Measurements from ENCODE around the gene EN1.

EN1 gene

GRCh38 chr2:118854507-118855345, 7.3 kb upstream of the EN1 start:
- peaks cover 100% of the 10 kb centered on the region for H3K27me3 ChIP-seq (ENCODE audit: insufficient read depth, low read depth, severe bottlenecking)
- TF ChIP-seq CTCF (IDR thresholded peaks at IDR 0.05; ENCODE audit: low read depth, low read length) = no peak
- no peaks in the 10 kb centered on the region for H3K9me3 ChIP-seq (ENCODE audit: severe bottlenecking)
- H3K36me3 ChIP-seq = no peaks in the 10 kb centered on the region
- no peak for DNase-seq
- H3K27ac ChIP-seq = no peak overlapping the region
- no peak overlapping the region for H3K4me3 ChIP-seq (ENCODE audit: low read depth, low read length)

DNA sequence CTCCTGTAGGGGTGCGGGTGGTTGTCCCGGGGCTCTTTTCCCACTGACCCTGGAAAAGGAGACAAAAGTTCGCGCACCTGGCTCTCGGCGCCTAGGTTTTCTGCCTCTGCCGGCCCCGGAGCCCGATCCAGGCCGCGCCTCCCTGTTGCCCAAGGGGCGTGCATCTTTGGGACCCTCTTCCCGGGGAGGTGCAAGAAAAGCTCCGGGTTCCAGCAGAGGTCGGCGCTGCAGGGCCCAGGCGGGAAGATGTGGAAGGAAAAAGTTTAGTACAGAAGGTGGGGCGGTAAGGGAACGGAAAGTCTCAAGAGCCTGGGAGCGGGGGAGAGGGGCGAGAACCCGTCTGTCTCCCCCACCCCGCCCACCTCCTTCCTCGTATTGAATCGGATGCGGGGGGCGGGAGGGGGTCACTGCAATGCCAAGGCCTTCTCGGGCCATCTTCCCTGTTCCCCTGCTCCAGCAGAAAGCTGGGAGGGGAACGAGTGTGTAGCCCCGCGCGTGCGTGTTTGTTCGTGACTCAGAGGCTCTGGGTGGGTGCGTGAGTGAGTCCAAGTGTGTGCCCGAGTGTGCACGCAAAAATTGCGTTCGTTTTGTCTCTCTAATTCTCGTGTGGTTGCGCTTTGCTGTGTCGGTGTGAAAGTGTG, 6.3 kb upstream of the EN1 start:
- Histone ChIP-seq H3K4me3 (ENCODE audit: low read depth, low read length) (no peak overlapping the region), H3K9me3 (ENCODE audit: severe bottlenecking) (no peaks in the 10 kb centered on the region), H3K27ac (no peak overlapping the region), H3K27me3 (ENCODE audit: insufficient read depth, low read depth, severe bottlenecking) (peaks cover 100% of the 10 kb centered on the region), H3K36me3 (no peaks in the 10 kb centered on the region)
- TF ChIP-seq CTCF (IDR thresholded peaks at IDR 0.05; ENCODE audit: low read depth, low read length) = no peak
- no peak for DNase-seq

- H3K9me3 ChIP-seq (ENCODE audit: severe bottlenecking) = no peaks in the 10 kb centered on the region
- no peak for TF ChIP-seq CTCF (IDR thresholded peaks at IDR 0.05; ENCODE audit: low read depth, low read length)
- H3K27me3 ChIP-seq (ENCODE audit: insufficient read depth, low read depth, severe bottlenecking) = peaks cover 100% of the 10 kb centered on the region
- DNase-seq = no peak
- H3K27ac ChIP-seq = no peak overlapping the region
- H3K36me3 ChIP-seq = no peaks in the 10 kb centered on the region
- H3K4me3 ChIP-seq (ENCODE audit: low read depth, low read length) = no peak overlapping the region
Measured at GRCh38 chr2:118853129-118853640, 5.7 kb upstream of the EN1 start.

- Histone ChIP-seq H3K27ac (no peak overlapping the region), H3K27me3 (ENCODE audit: insufficient read depth, low read depth, severe bottlenecking) (peaks cover 100% of the 10 kb centered on the region), H3K9me3 (ENCODE audit: severe bottlenecking) (no peaks in the 10 kb centered on the region), H3K36me3 (no peaks in the 10 kb centered on the region), H3K4me3 (ENCODE audit: low read depth, low read length) (no peak overlapping the region)
- TF ChIP-seq CTCF (IDR thresholded peaks at IDR 0.05; ENCODE audit: low read depth, low read length) = no peak
- no peak for DNase-seq
Measured at GRCh38 chr2:118852605-118853128, 5.2 kb upstream of the EN1 start.

- Histone ChIP-seq H3K36me3 (no peaks in the 10 kb centered on the region), H3K27me3 (ENCODE audit: insufficient read depth, low read depth, severe bottlenecking) (peaks cover 95% of the 10 kb centered on the region), H3K27ac (no peak overlapping the region), H3K4me3 (ENCODE audit: low read depth, low read length) (no peak overlapping the region), H3K9me3 (ENCODE audit: severe bottlenecking) (no peaks in the 10 kb centered on the region)
- no peak for TF ChIP-seq CTCF (IDR thresholded peaks at IDR 0.05; ENCODE audit: low read depth, low read length)
- no peak for DNase-seq
Measured at GRCh38 chr2:118851650-118852049, 4.2 kb upstream of the EN1 start.
